Stimulated activated naive B cell treated with anti-CD40 and anti-IgM and Interleukin-4, amounts not matched to agents 10 μg/mL and 1 μg/mL and 100 μg/mL, for 72 hours (primary cell): ENCODE results near the gene FGD2.

ENCODE experiments used
- ATAC-seq, 2 donors: fragments of 150-1000 bp; cut with Tn5 transposase; replicated peaks; 2 replicates each; pipeline ENCODE4 v1.10.0; 2021; ENCODE audit warnings: moderate library complexity in 1 of 2
- DNase-seq: peaks from one replicate; pipeline ENCODE4 v3.0.0; 2021
- H3K27ac Mint-ChIP-seq: one replicate; pipeline ENCODE4 v1.8.0; 2022; ENCODE audit warnings: mild to moderate bottlenecking, mixed read lengths
- H3K27me3 Mint-ChIP-seq, 2 donors: one replicate each; pipeline ENCODE4 v1.8.0; 2022; ENCODE audit warnings: mixed read lengths in 2 of 2
- H3K36me3 Mint-ChIP-seq, 2 donors: one replicate each; pipeline ENCODE4 v1.8.0; 2022; ENCODE audit warnings: mixed read lengths in 2 of 2, mild to moderate bottlenecking in 1 of 2
- H3K4me1 Mint-ChIP-seq, 2 donors: one replicate each; pipeline ENCODE4 v1.8.0; 2022; ENCODE audit warnings: mixed read lengths in 2 of 2, mild to moderate bottlenecking in 1 of 2
- H3K4me3 Mint-ChIP-seq, 2 donors: one replicate each; pipeline ENCODE4 v1.8.0; 2022; ENCODE audit warnings: mild to moderate bottlenecking in 2 of 2, mixed read lengths in 2 of 2, moderate library complexity in 1 of 2
- H3K9me3 Mint-ChIP-seq, 2 donors: one replicate each; pipeline ENCODE4 v1.8.0; 2022; ENCODE audit warnings: mixed read lengths in 2 of 2, mild to moderate bottlenecking in 1 of 2

FGD2 gene, protein sequence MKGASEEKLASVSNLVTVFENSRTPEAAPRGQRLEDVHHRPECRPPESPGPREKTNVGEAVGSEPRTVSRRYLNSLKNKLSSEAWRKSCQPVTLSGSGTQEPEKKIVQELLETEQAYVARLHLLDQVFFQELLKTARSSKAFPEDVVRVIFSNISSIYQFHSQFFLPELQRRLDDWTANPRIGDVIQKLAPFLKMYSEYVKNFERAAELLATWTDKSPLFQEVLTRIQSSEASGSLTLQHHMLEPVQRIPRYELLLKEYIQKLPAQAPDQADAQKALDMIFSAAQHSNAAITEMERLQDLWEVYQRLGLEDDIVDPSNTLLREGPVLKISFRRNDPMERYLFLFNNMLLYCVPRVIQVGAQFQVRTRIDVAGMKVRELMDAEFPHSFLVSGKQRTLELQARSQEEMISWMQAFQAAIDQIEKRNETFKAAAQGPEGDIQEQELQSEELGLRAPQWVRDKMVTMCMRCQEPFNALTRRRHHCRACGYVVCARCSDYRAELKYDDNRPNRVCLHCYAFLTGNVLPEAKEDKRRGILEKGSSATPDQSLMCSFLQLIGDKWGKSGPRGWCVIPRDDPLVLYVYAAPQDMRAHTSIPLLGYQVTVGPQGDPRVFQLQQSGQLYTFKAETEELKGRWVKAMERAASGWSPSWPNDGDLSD

DNA sequence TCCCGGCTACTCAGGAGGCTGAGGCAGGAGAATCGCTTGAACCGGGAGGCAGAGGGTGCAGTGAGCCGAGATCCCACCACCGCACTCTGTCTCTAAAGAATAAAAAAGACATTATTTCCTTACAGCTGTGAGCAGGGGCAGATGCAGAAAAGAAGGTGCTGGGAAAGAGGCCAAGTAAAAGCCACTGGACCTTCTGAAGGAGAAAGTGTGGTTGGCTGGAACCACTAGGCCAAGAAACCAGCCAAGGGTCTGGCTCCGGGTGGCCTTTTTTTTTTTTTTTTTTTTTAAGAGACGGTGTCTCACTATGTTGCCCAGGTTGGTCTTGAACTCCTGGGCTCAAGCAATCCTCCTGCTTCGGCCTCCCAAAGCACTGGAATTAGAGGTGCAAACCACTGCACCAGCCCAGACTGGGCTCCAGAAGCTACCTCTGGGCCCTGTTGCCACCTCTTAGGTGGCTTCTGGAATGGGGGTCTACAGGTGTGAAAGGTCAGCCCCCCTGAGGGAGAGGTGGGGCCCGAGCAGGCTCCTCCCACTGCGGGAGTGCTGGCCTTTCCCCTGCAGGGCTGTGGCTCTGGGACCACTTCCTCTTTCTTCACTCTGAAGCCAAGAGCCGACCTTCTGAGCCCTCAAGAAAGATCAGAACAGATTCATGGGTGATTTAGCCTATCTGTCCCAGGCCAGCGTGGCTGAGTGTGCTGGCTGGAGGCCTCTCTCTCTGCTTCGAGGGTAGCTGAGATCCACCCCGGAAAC, at the start of gene FGD2:
TSS of gene FGD2 (plus strand) at position 595 of the 750 bp plus-strand sequence. CDS start 163 bp downstream, outside the sequence.
- no peaks in the 10 kb centered on the region for H3K9me3 Mint-ChIP-seq
- peaks cover 48 to 75% of the 10 kb centered on the region in 2 donors for H3K4me1 Mint-ChIP-seq
- peaks cover 25 to 40% of the 10 kb centered on the region in 2 donors for H3K36me3 Mint-ChIP-seq
- no peaks in the 10 kb centered on the region for H3K27me3 Mint-ChIP-seq
- H3K27ac Mint-ChIP-seq = peak within 1 kb of the TSS; percentile 98
- ATAC-seq = peak; percentile 82 to 83
- peak; percentile 82 for DNase-seq
- H3K4me3 Mint-ChIP-seq = peak within 1 kb of the TSS; percentile 88 to 98

DNA sequence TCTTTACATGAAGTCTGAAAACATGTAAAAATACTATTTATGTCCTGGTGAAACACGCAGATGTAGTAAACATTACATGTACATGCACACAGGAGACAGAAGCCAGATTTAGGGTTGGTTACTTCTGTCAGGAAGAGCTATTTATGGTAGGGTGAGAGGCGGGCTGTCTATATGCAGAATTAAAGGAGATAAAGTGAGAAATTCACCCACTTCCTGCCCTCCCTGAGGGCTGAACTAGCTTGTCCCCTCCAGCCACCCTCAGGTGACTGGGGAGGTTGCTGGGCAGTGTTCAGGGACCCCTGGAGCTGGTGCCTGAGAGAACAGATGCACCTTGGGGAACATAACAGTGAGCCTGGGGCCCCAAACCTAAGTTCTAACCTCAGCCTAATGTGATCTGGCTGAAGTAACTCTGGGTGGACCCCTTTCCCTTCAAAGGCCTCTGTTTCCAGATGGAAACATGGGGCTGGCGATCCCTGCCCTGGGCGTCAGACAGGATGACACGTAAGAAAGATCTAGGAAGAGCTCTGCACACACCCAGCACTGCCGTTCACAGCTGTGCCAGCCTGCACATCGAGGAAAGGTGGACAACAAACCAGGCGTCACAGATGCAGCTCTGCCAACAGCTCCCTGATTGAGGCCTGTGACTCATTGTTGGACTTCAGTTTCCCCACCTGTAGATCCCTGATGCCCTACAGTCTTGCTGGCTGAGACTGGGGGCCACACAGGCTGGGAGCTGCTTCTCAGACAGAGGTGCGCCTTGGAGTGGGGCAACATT, 49.6 kb upstream of the FGD2 start:
- DNase-seq = no peak
- Mint-ChIP-seq H3K27ac (no peak overlapping the region), H3K27me3 (no peaks in the 10 kb centered on the region), H3K4me3 (no peak overlapping the region), H3K36me3 (no peaks in the 10 kb centered on the region), H3K4me1 (peaks cover 24 to 29% of the 10 kb centered on the region in 2 donors), H3K9me3 (no peaks in the 10 kb centered on the region)
- peak; percentile 21 to 29 for ATAC-seq

DNA sequence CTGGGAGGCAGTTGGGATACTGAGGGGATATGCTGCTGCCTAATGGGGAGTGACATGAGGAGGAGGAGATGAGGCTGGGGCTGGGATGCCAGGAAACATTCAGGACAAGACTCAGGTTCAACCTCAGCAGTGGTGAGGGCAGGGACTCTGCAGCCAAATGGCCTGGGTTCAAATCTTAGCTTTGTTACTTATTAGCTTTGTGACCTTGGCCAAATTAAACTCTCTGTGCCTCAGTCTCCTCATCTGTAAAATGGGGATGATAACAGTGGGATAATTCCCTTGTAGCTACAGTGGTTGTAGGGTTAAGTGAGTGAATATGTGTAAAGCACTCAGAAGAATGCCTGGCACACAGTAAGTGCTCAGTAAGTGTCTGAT, 49.0 kb upstream of the FGD2 start:
- peaks cover 0 to 3% of the 10 kb centered on the region in 2 donors for H3K27me3 Mint-ChIP-seq
- H3K36me3 Mint-ChIP-seq = no peaks in the 10 kb centered on the region
- H3K4me1 Mint-ChIP-seq = peaks cover 28 to 29% of the 10 kb centered on the region in 2 donors
- H3K27ac Mint-ChIP-seq = no peak overlapping the region
- ATAC-seq (no peak), DNase-seq (no peak)
- no peak overlapping the region for H3K4me3 Mint-ChIP-seq
- H3K9me3 Mint-ChIP-seq = no peaks in the 10 kb centered on the region

DNA sequence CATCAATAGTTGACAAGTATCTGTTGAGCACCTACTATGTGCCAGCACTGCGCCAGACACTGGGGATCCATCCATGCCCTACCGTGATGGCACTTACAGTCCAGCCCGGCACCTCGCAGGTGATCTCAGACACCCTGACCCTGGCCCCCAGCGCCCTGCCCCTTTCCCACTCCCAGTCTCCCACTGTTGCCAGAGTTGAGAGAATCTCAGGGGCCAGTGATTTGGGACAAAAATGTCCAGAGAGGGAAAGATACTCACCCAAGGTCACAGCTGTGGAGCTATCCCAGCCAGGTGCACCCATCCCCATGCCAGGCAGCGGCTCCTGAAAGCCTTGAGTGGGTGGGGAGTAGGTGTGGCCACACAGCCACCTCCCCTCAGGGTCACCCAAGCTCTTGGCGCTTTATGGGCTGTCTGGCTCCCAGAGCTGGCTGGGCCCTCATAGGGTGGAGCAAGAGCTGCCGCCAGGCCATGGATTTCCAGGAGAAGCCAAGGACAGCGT, 47.6 kb upstream of the FGD2 start:
- Mint-ChIP-seq H3K4me1 (peaks cover 33 to 41% of the 10 kb centered on the region in 2 donors), H3K36me3 (no peaks in the 10 kb centered on the region), H3K4me3 (no peak overlapping the region), H3K9me3 (no peaks in the 10 kb centered on the region), H3K27ac (no peak overlapping the region), H3K27me3 (peaks cover 0 to 7% of the 10 kb centered on the region in 2 donors)
- ATAC-seq (no peak), DNase-seq (no peak)

DNA sequence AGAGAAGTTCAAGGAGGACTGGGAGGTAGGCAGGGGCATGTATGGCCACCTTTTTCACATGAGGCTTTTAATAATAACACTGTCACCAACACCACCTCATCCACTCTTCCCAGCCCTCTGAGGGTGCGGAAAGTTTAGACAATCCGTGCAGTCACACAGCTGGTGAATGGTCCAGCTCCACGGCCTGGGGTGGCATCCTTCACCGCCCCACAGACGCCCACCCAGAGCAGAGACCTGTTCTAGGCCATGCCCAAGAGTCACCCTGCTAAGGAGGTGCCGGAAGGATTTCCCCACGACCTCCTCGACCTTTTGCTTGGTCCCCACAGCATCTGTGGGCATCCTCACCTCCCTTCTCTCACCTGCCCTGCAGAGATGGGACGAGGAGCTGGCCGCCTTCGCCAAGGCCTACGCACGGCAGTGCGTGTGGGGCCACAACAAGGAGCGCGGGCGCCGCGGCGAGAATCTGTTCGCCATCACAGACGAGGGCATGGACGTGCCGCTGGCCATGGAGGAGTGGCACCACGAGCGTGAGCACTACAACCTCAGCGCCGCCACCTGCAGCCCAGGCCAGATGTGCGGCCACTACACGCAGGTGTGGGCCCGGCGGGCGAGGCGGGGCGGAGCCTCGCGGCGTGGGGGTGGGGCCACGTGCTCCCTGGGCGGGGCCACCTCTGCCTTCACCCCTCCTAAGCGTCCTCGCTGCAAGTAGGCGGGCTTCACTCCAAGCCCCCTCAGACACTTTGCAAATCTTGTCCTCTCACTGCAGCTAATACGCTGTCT, 46.5 kb upstream of the FGD2 start:
- Mint-ChIP-seq H3K27ac (peak overlapping the region; percentile 73), H3K27me3 (peaks cover 0 to 7% of the 10 kb centered on the region in 2 donors), H3K9me3 (no peaks in the 10 kb centered on the region), H3K4me3 (no peak overlapping the region), H3K4me1 (peaks cover 42 to 46% of the 10 kb centered on the region in 2 donors), H3K36me3 (no peaks in the 10 kb centered on the region)
- no peak for ATAC-seq
- DNase-seq = no peak

DNA sequence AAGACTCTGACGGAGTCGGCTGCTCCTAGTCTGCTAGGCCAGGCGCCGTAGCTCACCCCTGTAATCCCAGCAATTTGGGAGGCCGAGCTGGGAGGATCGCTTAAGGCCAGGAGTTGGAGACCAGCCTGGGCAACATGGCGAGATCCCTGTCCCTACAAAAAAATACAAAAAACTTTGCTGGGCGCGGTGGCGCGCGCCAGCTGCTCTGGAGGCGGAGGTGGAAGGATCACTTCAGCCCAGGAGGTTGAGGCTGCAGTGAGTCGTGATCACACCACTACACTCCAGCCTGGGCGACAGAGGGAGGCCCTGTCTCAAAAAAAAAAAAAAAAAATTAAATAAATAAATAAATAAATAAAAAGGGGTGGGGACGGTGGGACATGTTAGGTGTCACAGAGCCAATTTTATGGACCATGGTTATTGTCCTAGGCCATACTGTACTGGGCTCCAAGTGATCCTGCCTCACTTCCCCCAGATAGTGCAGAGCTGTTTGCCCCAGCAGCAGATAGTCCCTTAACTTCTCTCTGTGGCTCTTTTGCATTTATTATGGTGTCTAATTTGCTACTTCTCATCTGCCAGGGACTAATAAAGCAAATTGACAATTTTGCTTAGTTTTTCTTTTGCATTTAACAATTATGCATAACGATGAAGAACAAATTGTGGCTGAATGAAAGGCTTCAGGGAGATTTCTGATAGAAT, 45.8 kb upstream of the FGD2 start:
- Mint-ChIP-seq H3K36me3 (no peaks in the 10 kb centered on the region), H3K4me3 (no peak overlapping the region), H3K27ac (no peak overlapping the region), H3K9me3 (no peaks in the 10 kb centered on the region), H3K27me3 (peaks cover 0 to 7% of the 10 kb centered on the region in 2 donors), H3K4me1 (peaks cover 40 to 46% of the 10 kb centered on the region in 2 donors)
- DNase-seq (no peak), ATAC-seq (no peak)

DNA sequence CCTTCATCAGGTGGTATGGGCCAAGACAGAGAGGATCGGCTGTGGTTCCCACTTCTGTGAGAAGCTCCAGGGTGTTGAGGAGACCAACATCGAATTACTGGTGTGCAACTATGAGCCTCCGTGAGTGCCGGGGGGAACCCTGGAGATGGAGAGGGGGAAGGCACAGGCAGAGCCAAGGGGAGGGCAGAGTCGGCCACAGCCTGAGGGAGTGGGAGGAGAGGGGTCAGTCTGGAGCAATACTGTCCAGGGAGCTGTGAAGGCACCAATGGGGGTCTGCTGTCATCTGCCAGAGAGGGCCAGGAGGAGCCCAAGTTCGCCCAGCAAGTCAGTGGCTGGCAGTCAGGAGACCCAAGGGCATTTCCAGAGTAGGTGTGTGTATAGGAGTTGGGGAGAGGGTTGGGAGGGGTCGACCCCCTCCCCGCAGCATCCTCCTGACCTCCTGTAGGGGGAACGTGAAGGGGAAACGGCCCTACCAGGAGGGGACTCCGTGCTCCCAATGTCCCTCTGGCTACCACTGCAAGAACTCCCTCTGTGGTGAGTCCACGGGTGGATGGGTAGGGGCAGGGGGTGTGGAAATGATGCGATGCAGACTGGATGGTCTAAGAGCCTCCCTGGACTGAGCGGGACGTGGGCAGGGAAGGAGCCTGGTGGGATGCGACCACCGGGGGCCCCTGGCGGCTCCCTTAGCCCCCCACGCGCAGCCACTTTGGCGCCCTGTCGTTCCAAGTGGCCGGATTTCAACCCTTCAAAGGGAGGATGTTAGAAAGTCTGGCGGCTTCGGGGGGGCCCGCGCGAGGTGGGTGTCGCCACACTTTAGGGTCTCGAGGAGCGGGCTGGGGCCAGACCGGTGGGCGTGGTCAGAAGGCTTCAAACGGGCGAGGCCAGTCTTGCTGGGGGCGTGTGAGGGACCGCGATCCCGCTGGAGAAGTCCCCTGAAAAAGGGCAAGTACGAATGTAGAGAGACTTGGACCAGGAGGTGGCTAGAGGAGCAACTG, 43.7 kb upstream of the FGD2 start:
- H3K9me3 Mint-ChIP-seq = no peaks in the 10 kb centered on the region
- H3K4me3 Mint-ChIP-seq = no peak overlapping the region
- peaks cover 0 to 7% of the 10 kb centered on the region in 2 donors for H3K27me3 Mint-ChIP-seq
- no peak overlapping the region for H3K27ac Mint-ChIP-seq
- H3K36me3 Mint-ChIP-seq = peaks cover 2 to 11% of the 10 kb centered on the region in 2 donors
- ATAC-seq (no peak), DNase-seq (no peak)
- peaks cover 32 to 34% of the 10 kb centered on the region in 2 donors for H3K4me1 Mint-ChIP-seq

DNA sequence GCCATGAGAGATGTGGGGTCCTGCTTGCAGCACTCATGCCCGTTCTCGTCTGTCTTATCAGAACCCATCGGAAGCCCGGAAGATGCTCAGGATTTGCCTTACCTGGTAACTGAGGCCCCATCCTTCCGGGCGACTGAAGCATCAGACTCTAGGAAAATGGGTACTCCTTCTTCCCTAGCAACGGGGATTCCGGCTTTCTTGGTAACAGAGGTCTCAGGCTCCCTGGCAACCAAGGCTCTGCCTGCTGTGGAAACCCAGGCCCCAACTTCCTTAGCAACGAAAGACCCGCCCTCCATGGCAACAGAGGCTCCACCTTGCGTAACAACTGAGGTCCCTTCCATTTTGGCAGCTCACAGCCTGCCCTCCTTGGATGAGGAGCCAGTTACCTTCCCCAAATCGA, 42.6 kb upstream of the FGD2 start:
- DNase-seq (peak; percentile 75), ATAC-seq (peak; percentile 81 to 83)
- Mint-ChIP-seq H3K27ac (peak overlapping the region; percentile 92), H3K9me3 (no peaks in the 10 kb centered on the region), H3K36me3 (peaks cover 2 to 19% of the 10 kb centered on the region in 2 donors), H3K27me3 (peaks cover 0 to 7% of the 10 kb centered on the region in 2 donors), H3K4me1 (peaks cover 32 to 34% of the 10 kb centered on the region in 2 donors), H3K4me3 (peak overlapping the region; percentile 34 to 59)

DNA sequence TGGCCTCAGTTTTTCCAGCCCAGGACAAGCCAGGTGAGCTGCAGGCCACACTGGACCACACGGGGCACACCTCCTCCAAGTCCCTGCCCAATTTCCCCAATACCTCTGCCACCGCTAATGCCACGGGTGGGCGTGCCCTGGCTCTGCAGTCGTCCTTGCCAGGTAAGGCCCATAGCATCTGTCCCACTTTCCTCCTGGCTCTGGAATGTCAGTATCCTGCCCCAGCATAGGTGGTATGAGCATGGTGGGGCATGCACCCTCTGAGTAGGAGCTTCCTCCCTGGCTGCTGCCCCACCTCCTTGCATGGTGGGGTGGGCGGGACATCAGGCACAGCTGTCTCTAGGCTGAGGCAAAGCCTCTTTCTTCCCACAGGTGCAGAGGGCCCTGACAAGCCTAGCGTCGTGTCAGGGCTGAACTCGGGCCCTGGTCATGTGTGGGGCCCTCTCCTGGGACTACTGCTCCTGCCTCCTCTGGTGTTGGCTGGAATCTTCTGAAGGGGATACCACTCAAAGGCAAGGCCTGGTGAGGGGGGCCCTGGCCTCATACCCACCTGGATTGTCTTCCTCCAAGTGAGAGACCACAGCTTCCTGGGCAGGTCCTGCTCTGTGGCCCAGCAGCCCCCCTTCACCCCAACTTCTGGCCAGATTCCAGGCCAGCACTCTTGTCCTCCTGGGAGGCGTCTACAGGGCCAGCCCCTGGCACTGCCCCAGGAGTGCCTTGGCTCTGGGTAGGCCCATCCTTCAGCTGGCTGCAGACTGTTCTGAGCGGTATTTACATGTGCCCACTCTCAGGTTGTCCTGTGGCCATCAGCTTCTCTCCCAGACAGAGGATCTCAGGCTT, 41.8 kb upstream of the FGD2 start:
- H3K27me3 Mint-ChIP-seq = peaks cover 0 to 7% of the 10 kb centered on the region in 2 donors
- H3K4me3 Mint-ChIP-seq = no peak overlapping the region
- no peaks in the 10 kb centered on the region for H3K9me3 Mint-ChIP-seq
- peaks cover 32 to 34% of the 10 kb centered on the region in 2 donors for H3K4me1 Mint-ChIP-seq
- H3K36me3 Mint-ChIP-seq = peaks cover 5 to 27% of the 10 kb centered on the region in 2 donors
- ATAC-seq (peak; percentile 64), DNase-seq (no peak)
- peak overlapping the region; percentile 92 for H3K27ac Mint-ChIP-seq

DNA sequence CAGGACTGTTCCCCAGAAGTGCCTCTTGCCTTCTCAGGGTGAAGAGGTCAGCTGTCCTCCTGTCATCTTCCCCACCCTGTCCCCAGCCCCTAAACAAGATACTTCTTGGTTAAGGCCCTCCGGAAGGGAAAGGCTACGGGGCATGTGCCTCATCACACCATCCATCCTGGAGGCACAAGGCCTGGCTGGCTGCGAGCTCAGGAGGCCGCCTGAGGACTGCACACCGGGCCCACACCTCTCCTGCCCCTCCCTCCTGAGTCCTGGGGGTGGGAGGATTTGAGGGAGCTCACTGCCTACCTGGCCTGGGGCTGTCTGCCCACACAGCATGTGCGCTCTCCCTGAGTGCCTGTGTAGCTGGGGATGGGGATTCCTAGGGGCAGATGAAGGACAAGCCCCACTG, 41.1 kb upstream of the FGD2 start:
- no peak for DNase-seq
- ATAC-seq = no peak
- H3K9me3 Mint-ChIP-seq = no peaks in the 10 kb centered on the region
- peak overlapping the region; percentile 51 for H3K27ac Mint-ChIP-seq
- H3K36me3 Mint-ChIP-seq = peaks cover 7 to 34% of the 10 kb centered on the region in 2 donors
- peaks cover 0 to 7% of the 10 kb centered on the region in 2 donors for H3K27me3 Mint-ChIP-seq
- H3K4me1 Mint-ChIP-seq = peaks cover 32 to 34% of the 10 kb centered on the region in 2 donors
- H3K4me3 Mint-ChIP-seq = no peak overlapping the region

DNA sequence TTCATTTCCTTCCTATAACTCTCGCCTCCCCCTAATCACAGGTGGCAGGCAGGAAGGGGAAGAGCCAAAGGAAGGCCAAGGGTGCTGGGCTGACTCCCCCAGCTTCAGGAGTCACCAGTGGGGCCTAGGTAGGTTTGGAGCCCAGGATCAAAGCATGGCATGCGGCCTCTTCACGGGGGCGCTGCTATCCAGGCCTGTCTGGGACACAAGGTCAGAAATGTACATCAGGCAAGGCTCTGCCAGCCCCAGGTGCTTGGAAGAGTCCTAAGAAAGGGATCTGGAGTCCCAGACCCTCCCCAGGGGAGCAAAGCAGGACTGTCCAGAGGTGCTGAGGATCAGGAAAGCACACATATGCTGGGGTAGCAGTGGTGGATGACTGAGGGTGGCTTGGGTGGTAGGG, 40.5 kb upstream of the FGD2 start:
- no peak overlapping the region for H3K4me3 Mint-ChIP-seq
- peaks cover 0 to 7% of the 10 kb centered on the region in 2 donors for H3K27me3 Mint-ChIP-seq
- no peaks in the 10 kb centered on the region for H3K9me3 Mint-ChIP-seq
- no peak for ATAC-seq
- peaks cover 10 to 37% of the 10 kb centered on the region in 2 donors for H3K36me3 Mint-ChIP-seq
- H3K4me1 Mint-ChIP-seq = peaks cover 32 to 34% of the 10 kb centered on the region in 2 donors
- H3K27ac Mint-ChIP-seq = peak overlapping the region; percentile 51
- no peak for DNase-seq
